HG02571 (cell line): Measurements from ENCODE around the gene STAT3.
"Not testable (repeated sequence)": the region's sequence is repeated elsewhere in the genome, so short reads cannot be mapped to it uniquely, and the experiment has no call there.

Experiments used
- ATAC-seq: cut with Tn5 transposase; IDR thresholded peaks from one replicate; pipeline ENCODE4 v1.9.1; 2021; ENCODE audit warnings: mild to moderate bottlenecking, moderate library complexity; ENCODE audit not compliant: unreplicated experiment

STAT3 gene

GRCh38 chr17:42409523-42410318 is 21.5 kb upstream of the STAT3 start:
- ATAC-seq: no peak

GRCh38 chr17:42408061-42408460 is 19.8 kb upstream of the STAT3 start:
- no peak for ATAC-seq

GRCh38 chr17:42407289-42407836 is 19.1 kb upstream of the STAT3 start:
- no peak for ATAC-seq

GRCh38 chr17:42406615-42407288 is 18.5 kb upstream of the STAT3 start:
- no peak for ATAC-seq

- ATAC-seq: peak; percentile 53
These were observed 17.8 kb upstream of the STAT3 start for GRCh38 chr17:42405963-42406495.

- ATAC-seq: no peak
These were observed 16.8 kb upstream of the STAT3 start for GRCh38 chr17:42405076-42405475.

- no peak for ATAC-seq
These were observed 16.2 kb upstream of the STAT3 start for GRCh38 chr17:42404326-42405055.

GRCh38 chr17:42403150-42403549 is 14.9 kb upstream of the STAT3 start:
- no peak for ATAC-seq

GRCh38 chr17:42402117-42402516 is 13.9 kb upstream of the STAT3 start:
- ATAC-seq: no peak

GRCh38 chr17:42400844-42401375 is 12.7 kb upstream of the STAT3 start:
- not testable (repeated sequence) for ATAC-seq

GRCh38 chr17:42399948-42400843 is 12.0 kb upstream of the STAT3 start:
- ATAC-seq: no peak

- no peak for ATAC-seq
These were observed 10.9 kb upstream of the STAT3 start for GRCh38 chr17:42399121-42399520.

GRCh38 chr17:42395601-42396000 is 7.4 kb upstream of the STAT3 start:
- ATAC-seq: not testable (repeated sequence)

- ATAC-seq: no peak
These were observed 6.6 kb upstream of the STAT3 start for GRCh38 chr17:42394838-42395237.

GRCh38 chr17:42392692-42393415 is 4.6 kb upstream of the STAT3 start:
- no peak for ATAC-seq

- not testable (repeated sequence) for ATAC-seq
These were observed 3.2 kb upstream of the STAT3 start for GRCh38 chr17:42391439-42391838.

- no peak for ATAC-seq
These were observed 1.7 kb upstream of the STAT3 start for GRCh38 chr17:42389899-42390298.

- ATAC-seq: peak; percentile 39
These were observed 834 bp upstream of the STAT3 start for GRCh38 chr17:42389135-42389417.

GRCh38 chr17:42387661-42388380 is 421 bp downstream of the STAT3 start:
- ATAC-seq: peak; percentile 9
